Right ventricle myocardium inferior (tissue), 1 donor: Measurements from ENCODE around the gene JCAD. TPM values are rescaled to one million over a fixed set of nuclear protein-coding genes. Genes with fewer than 3 reads are reported as not detected.

Source experiments
- ATAC-seq: fragments of 200-7000 bp; cut with Tn5 transposase; one replicate; pipeline ENCODE4 v1.9.1; 2020; ENCODE audit warnings: mild to moderate bottlenecking, moderate library complexity
- DNase-seq: peaks from one replicate; pipeline ENCODE4 v3.0.0; 2021; ENCODE audit errors: missing footprints
- intact Hi-C: fragments of 100-400 bp; cut with DNase I; formaldehyde crosslinking; loops from one replicate; pipeline ENCODE4 v1.11.0; 2022
- total RNA-seq: library from RNA; stranded (reverse); fragmentation: NEBNext Ultra II Directional; extraction: Animal tissue kit (Norgen Biotek cat#: 25700); gene quantifications from one replicate; pipeline ENCODE4 v1.2.1, GENCODE V29; 2021
- donor health status: DM: no; HTN: yes; CAD: no; lungs with severe emphysema.

Gene JCAD
- total RNA-seq, 1 donor from 2014 or later = 25.6 TPM

- no peak for DNase-seq
- intact Hi-C loops = no loop called here
- no peak for ATAC-seq
Observed at GRCh38 chr10:29974773-29975172, 84.6 kb downstream of the JCAD start.

- no peak for DNase-seq
- intact Hi-C loops = no loop called here
- ATAC-seq = no peak
Observed at GRCh38 chr10:29973921-29974320, 85.5 kb downstream of the JCAD start.

GRCh38 chr10:29970576-29970975 lies 88.8 kb downstream of the JCAD start:
- no peak for DNase-seq
- ATAC-seq = no peak
- intact Hi-C loops = no loop called here

GRCh38 chr10:29970012-29970396 lies 89.4 kb downstream of the JCAD start:
- no peak for DNase-seq
- ATAC-seq = no peak
- intact Hi-C loops = no loop called here

- intact Hi-C loops = no loop called here
- ATAC-seq (no peak), DNase-seq (no peak)
Observed at GRCh38 chr10:29969255-29970011, 90.0 kb downstream of the JCAD start.

- ATAC-seq = no peak
- intact Hi-C loops = no loop called here
- no peak for DNase-seq
Observed at GRCh38 chr10:29968585-29968984, 90.8 kb downstream of the JCAD start.

GRCh38 chr10:29966269-29966668 lies 93.1 kb downstream of the JCAD start:
- DNase-seq = no peak
- ATAC-seq = no peak
- intact Hi-C loops = no loop called here
